ENCODE data around the gene CENPH.
"Not testable (repeated sequence)": the region's sequence is repeated elsewhere in the genome, so short reads cannot be mapped to it uniquely, and the experiment has no call there.

DNA sequence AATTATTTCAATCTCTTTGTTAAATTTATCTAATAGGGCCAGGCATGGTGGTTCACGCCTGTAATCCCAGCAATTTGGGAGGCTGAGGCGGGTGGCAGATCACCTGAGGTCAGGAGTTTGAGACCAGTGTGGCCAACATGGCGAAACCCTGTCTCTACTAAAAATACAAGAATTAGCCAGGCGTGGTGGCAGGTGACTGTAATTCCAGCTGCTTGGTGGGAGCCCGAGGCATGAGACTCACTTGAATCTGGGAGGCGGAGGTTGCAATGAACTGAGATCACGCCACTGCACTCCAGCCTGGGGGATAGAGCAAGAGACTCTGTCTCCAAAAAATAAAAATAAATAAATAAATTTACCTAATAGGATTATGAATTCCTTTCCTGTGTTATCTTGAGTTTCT is 40.8 kb upstream of the CENPH start:
- TF ChIP-seq, protein P1, sequence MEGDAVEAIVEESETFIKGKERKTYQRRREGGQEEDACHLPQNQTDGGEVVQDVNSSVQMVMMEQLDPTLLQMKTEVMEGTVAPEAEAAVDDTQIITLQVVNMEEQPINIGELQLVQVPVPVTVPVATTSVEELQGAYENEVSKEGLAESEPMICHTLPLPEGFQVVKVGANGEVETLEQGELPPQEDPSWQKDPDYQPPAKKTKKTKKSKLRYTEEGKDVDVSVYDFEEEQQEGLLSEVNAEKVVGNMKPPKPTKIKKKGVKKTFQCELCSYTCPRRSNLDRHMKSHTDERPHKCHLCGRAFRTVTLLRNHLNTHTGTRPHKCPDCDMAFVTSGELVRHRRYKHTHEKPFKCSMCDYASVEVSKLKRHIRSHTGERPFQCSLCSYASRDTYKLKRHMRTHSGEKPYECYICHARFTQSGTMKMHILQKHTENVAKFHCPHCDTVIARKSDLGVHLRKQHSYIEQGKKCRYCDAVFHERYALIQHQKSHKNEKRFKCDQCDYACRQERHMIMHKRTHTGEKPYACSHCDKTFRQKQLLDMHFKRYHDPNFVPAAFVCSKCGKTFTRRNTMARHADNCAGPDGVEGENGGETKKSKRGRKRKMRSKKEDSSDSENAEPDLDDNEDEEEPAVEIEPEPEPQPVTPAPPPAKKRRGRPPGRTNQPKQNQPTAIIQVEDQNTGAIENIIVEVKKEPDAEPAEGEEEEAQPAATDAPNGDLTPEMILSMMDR (conservative IDR thresholded peaks at IDR 0.05) = not testable (repeated sequence)
- TF ChIP-seq EZH2 (IDR thresholded peaks at IDR 0.05; ENCODE audit: low read depth) = not testable (repeated sequence)

Measured in PC-9 (cell line).